Measurements from ENCODE around the gene STXBP4.
A peak's percentile ranks its signal among the peaks of the same experiment; 100 is the strongest.

The STXBP4 gene

DNA sequence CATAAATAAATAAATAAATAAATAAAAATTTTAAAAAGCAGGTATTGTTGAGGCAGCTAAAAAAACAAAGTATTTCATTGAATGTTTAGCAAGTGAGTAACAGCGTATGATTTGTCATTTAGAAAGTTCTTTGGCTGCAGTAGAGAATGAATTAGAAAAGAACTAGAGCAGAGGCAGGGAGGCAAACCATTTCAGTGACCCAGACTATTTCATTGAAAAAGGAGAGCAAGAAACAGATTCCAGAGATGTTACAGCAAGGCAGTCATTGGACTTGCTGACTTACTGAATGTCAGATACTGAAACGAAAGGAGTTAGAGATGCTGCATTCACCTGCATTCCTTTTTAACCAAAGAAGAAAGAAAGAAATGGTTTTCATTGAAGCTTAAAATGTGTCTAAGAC, 190.7 kb downstream of the STXBP4 start:
- TF ChIP-seq, protein P1, sequence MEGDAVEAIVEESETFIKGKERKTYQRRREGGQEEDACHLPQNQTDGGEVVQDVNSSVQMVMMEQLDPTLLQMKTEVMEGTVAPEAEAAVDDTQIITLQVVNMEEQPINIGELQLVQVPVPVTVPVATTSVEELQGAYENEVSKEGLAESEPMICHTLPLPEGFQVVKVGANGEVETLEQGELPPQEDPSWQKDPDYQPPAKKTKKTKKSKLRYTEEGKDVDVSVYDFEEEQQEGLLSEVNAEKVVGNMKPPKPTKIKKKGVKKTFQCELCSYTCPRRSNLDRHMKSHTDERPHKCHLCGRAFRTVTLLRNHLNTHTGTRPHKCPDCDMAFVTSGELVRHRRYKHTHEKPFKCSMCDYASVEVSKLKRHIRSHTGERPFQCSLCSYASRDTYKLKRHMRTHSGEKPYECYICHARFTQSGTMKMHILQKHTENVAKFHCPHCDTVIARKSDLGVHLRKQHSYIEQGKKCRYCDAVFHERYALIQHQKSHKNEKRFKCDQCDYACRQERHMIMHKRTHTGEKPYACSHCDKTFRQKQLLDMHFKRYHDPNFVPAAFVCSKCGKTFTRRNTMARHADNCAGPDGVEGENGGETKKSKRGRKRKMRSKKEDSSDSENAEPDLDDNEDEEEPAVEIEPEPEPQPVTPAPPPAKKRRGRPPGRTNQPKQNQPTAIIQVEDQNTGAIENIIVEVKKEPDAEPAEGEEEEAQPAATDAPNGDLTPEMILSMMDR (IDR thresholded peaks at IDR 0.05; ENCODE audit: insufficient read depth, low read depth, low read length, missing control alignments) = no peak
- DNase-seq (ENCODE audit: low read depth) = no peak

DNA sequence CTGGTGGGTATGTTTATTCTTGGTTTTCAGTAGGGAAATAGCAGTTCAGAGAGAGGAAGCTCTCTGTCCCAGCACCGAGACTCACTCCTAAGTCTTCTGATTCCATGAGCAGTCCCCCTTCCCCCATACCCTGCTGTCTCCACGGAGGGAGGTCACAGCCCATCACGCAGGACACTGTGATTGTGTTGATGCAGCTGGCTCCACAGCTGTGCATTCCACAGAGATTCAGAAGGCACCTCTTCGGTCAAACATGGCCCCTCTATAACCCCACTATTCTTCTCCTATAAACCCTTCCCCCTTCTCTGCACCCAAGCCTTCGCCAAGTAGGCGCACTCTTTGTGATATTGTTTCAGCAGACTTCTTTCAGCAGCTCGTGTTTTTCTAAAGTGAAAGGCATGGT, 191.9 kb downstream of the STXBP4 start:
- no peak overlapping the region for H3K4me3 ChIP-seq (ENCODE audit: low read depth, low read length)
- DNase-seq (ENCODE audit: low read depth) = no peak
- TF ChIP-seq, protein P1 (IDR thresholded peaks at IDR 0.05; ENCODE audit: insufficient read depth, low read depth, low read length, missing control alignments) = no peak

More for the DNA sequence above, 190.7 kb downstream of the STXBP4 start:
- no peak overlapping the region for H3K4me3 ChIP-seq (ENCODE audit: low read depth, low read length)

DNA sequence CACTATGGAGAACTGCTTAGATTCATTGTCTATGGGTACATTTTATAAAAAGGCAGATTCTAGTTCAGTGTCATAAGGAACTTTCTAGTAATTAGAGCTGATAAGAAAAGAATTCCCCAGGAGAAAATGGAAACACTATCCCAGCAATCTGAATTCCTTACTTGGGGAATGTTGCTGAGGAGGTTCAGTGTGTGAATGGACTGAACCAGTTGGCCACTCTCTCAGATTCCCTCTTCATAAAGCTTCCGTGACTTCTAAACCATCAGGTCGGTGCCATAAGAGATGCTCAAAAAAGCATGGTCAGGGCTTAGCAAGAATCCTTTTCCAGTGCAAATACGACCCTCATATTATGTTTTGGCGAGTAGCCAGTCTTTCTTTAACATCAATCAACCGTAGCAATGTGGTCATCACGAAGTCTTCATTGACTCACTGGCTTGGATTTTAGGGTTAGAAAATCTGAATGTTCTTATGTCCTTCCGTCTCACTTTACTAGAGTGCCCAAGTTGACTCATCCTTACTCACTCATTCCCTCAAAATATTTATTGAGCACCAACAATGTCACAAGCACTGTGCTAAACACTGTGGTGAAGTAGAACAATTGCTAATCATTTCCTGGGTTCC, 193.5 kb downstream of the STXBP4 start:
- DNase-seq (ENCODE audit: low read depth) = no peak
- TF ChIP-seq, protein P1 (IDR thresholded peaks at IDR 0.05; ENCODE audit: insufficient read depth, low read depth, low read length, missing control alignments) = no peak
- no peak overlapping the region for H3K4me3 ChIP-seq (ENCODE audit: low read depth, low read length)

DNA sequence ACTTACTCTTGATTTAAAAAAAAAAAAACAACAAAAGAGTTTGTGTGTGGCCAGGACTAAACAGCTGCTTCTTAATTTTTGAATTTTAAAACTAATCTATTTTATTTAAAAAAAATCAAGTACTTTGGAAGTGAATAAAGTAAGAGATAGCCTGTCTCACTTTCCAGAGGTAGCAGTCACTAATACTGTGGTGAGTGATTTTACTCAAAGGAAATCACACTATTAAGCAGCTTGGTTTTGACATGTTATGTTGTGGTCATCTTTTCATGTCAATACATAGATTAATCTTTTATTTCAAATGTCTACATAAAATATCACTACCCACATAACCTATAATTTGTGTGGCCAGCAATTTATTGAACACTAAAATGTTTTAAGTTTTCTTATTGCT, 194.0 kb downstream of the STXBP4 start:
- TF ChIP-seq, protein P1 (IDR thresholded peaks at IDR 0.05; ENCODE audit: insufficient read depth, low read depth, low read length, missing control alignments) = no peak
- no peak for DNase-seq (ENCODE audit: low read depth)
- no peak overlapping the region for H3K4me3 ChIP-seq (ENCODE audit: low read depth, low read length)

DNA sequence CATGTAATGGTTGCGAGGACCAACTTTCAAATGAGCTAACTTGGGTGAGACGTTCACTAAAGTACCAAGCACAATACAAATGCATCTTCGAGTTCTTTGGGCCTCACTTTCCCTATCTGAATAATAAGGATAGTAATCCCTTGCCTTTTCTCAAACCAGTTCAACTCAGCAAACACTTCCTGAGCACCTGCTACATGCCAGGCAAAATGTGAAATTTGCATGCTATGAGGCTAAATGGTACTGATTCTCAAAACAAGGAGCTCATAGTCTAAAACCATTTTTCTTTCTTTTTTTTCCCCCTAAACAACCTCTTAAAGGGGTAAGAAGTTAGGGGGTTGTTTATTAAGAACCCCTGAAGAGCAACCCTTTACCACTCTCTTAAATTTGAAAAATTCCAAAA, 194.8 kb downstream of the STXBP4 start:
- DNase-seq (ENCODE audit: low read depth) = peak; percentile 6
- H3K4me3 ChIP-seq (ENCODE audit: low read depth, low read length) = no peak overlapping the region
- TF ChIP-seq, protein P1 (IDR thresholded peaks at IDR 0.05; ENCODE audit: insufficient read depth, low read depth, low read length, missing control alignments) = no peak

DNA sequence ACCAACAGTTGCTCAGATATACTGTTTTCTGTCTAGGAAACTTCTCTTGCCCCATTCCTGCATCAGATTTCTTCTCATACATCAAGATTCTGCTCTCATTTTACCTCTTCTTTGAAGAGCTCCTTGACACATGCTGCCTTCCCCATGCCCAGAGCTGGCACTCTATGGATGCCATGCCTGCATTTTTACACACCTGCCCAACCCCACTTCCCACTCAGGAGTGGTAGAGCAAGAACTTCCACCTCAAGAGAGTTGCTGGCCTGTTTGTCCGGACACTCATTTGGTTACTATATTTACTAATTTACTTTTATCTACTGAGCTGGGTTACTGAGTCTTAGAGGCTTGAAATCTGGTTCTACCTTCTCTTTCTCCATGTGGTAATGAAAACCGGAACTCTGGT, 197.9 kb downstream of the STXBP4 start:
- TF ChIP-seq, protein P1 (IDR thresholded peaks at IDR 0.05; ENCODE audit: insufficient read depth, low read depth, low read length, missing control alignments) = no peak
- no peak for DNase-seq (ENCODE audit: low read depth)
- H3K4me3 ChIP-seq (ENCODE audit: low read depth, low read length) = no peak overlapping the region
